HL-60 (cell line): ENCODE data around the gene CCZ1.
"Not testable (repeated sequence)": the region's sequence is repeated elsewhere in the genome, so short reads cannot be mapped to it uniquely, and the experiment has no call there.

Experiments
- DNase-seq, 2 experiments: peaks; one replicate each; pipeline ENCODE4 v3.0.0-alpha.2; 2010 to 2020; ENCODE audit warnings: low read depth in 1 of 2, low spot score in 1 of 2
- H3K27ac ChIP-seq: fragments of 250-450 bp; sonication (Bioruptor Pico); replicated peaks from 2 replicates; pipeline ENCODE4 v1.5.1; 2020; ENCODE audit warnings: mild to moderate bottlenecking, moderate library complexity
- H3K27me3 ChIP-seq: fragments of 250-450 bp; sonication (Bioruptor Pico); 2 replicates; pipeline ENCODE4 v1.5.1; 2021; ENCODE audit warnings: mild to moderate bottlenecking, moderate library complexity; ENCODE audit not compliant: insufficient read depth, poor library complexity, severe bottlenecking
- H3K4me3 ChIP-seq: replicated peaks from 2 replicates; pipeline ENCODE4 v1.5.1; 2011; ENCODE audit warnings: mild to moderate bottlenecking, control low read depth, low read length; ENCODE audit not compliant: insufficient read depth
- CTCF ChIP-seq: IDR thresholded peaks from one replicate; pipeline ENCODE4 v1.5.1; 2011; ENCODE audit warnings: low read length, control low read depth, inconsistent platforms; ENCODE audit not compliant: insufficient read depth
- GABPA ChIP-seq: IDR thresholded peaks from 2 replicates; pipeline ENCODE4 v1.6.1; 2012; ENCODE audit warnings: low read depth
- POLR2AphosphoS5 ChIP-seq: IDR thresholded peaks from 2 replicates; pipeline ENCODE4 v1.6.1; 2012; ENCODE audit warnings: low read depth
- REST ChIP-seq: IDR thresholded peaks from 2 replicates; pipeline ENCODE4 v1.6.1; 2012; ENCODE audit warnings: low read depth; ENCODE audit not compliant: insufficient replicate concordance
- SPI1 ChIP-seq: IDR thresholded peaks from 2 replicates; pipeline ENCODE4 v1.6.1; 2012; ENCODE audit warnings: low read depth, mild to moderate bottlenecking, borderline replicate concordance

The CCZ1 gene

GRCh38 chr7:5872326-5872725 is 26.2 kb upstream of the CCZ1 start:
- H3K27ac ChIP-seq, result no peak overlapping the region
- no peak for DNase-seq
- H3K4me3 ChIP-seq, result no peak overlapping the region
- no peaks in the 10 kb centered on the region for H3K27me3 ChIP-seq
- TF ChIP-seq SPI1 (no peak), REST (no peak), GABPA (no peak), POLR2AphosphoS5 (no peak), CTCF (no peak)

- not testable (repeated sequence) for H3K4me3 ChIP-seq, DNase-seq, H3K27ac ChIP-seq, H3K27me3 ChIP-seq
Observed at GRCh38 chr7:5879591-5879990, 18.9 kb upstream of the CCZ1 start.

GRCh38 chr7:5880106-5880505 is 18.4 kb upstream of the CCZ1 start:
- not testable (repeated sequence) for H3K4me3 ChIP-seq, H3K27me3 ChIP-seq, H3K27ac ChIP-seq, DNase-seq

- H3K4me3 ChIP-seq, DNase-seq, H3K27me3 ChIP-seq, H3K27ac ChIP-seq: not testable (repeated sequence)
Observed at GRCh38 chr7:5884431-5884830, 14.1 kb upstream of the CCZ1 start.

- not testable (repeated sequence) for H3K4me3 ChIP-seq, H3K27ac ChIP-seq, DNase-seq
Observed at GRCh38 chr7:5888021-5888420, 10.5 kb upstream of the CCZ1 start.

GRCh38 chr7:5890244-5890643 is 8.3 kb upstream of the CCZ1 start:
- not testable (repeated sequence) for H3K27ac ChIP-seq, H3K27me3 ChIP-seq, H3K4me3 ChIP-seq, DNase-seq

More at GRCh38 chr7:5888021-5888420, 10.5 kb upstream of the CCZ1 start:
- H3K27me3 ChIP-seq, result not testable (repeated sequence)

- no peak for DNase-seq
- H3K4me3 ChIP-seq, result no peak overlapping the region
- H3K27me3 ChIP-seq, result no peaks in the 10 kb centered on the region
- TF ChIP-seq GABPA (no peak), CTCF (no peak), POLR2AphosphoS5 (no peak), SPI1 (no peak), REST (no peak)
- H3K27ac ChIP-seq, result no peak overlapping the region
Observed at GRCh38 chr7:5892498-5892897, 6.0 kb upstream of the CCZ1 start.

GRCh38 chr7:5897369-5897919 is 1.1 kb upstream of the CCZ1 start:
- not testable (repeated sequence) for H3K27me3 ChIP-seq, H3K4me3 ChIP-seq, DNase-seq, H3K27ac ChIP-seq

GRCh38 chr7:5903002-5903401 is 4.5 kb downstream of the CCZ1 start:
- not testable (repeated sequence) for DNase-seq, H3K27ac ChIP-seq, H3K27me3 ChIP-seq, H3K4me3 ChIP-seq
